OCI-LY7 (cell line): ENCODE data around the gene ETV7. TPM values are rescaled to one million over a fixed set of nuclear protein-coding genes. Genes with fewer than 3 reads are reported as not detected.

Experiments
- BruUV-seq: library from RNA; stranded (reverse); fragments of 400-500 nt; replicated peaks from 2 replicates; lab custom pipeline; 2021; lab: Mats Ljungman, UMichigan
- CTCF ChIA-PET: fragments of 300-600 bp; sonication (Branson Sonifier 250); formaldehyde crosslinking; loops from one replicate; lab custom pipeline; 2022; ENCODE audit warnings: antibody characterized with exemption; ENCODE audit not compliant: unreplicated experiment; lab: Charles Lee
- POLR2A ChIA-PET: fragments of 300-600 bp; sonication (Branson Sonifier 250); formaldehyde crosslinking; loops from one replicate; lab custom pipeline; 2022; ENCODE audit warnings: antibody characterized with exemption; lab: Charles Lee
- DNase-seq: peaks from one replicate; pipeline ENCODE4 v3.0.0-alpha.2; 2015; ENCODE audit warnings: low spot score
- H2AFZ ChIP-seq: fragments of 200-600 bp; sonication (generic), shearing (Covaris generic); 2 replicates; pipeline ENCODE4 v1.6.1; 2014; ENCODE audit warnings: mild to moderate bottlenecking, antibody characterized with exemption, low read length, moderate library complexity
- H3K27ac ChIP-seq: fragments of 200-600 bp; sonication (generic); 2 replicates; pipeline ENCODE4 v1.5.1; 2014; ENCODE audit warnings: mixed run types, low read depth, mild to moderate bottlenecking, moderate library complexity, low read length, inconsistent platforms; ENCODE audit not compliant: poor library complexity, severe bottlenecking
- H3K36me3 ChIP-seq: fragments of 200-600 bp; sonication (generic); 2 replicates; pipeline ENCODE4 v1.6.1; 2014; ENCODE audit warnings: mild to moderate bottlenecking, antibody characterized with exemption, low read length, moderate library complexity, mixed read lengths; ENCODE audit not compliant: insufficient read depth
- H3K4me1 ChIP-seq: fragments of 200-600 bp; sonication (generic); 2 replicates; pipeline ENCODE4 v1.5.1; 2014; ENCODE audit warnings: mild to moderate bottlenecking, low read length; ENCODE audit not compliant: insufficient read depth, poor library complexity, severe bottlenecking
- H3K4me2 ChIP-seq: fragments of 200-600 bp; sonication (generic); 2 replicates; pipeline ENCODE4 v1.6.1; 2014; ENCODE audit warnings: mild to moderate bottlenecking, low read length
- H3K4me3 ChIP-seq: fragments of 200-600 bp; sonication (generic); 2 replicates; pipeline ENCODE4 v1.5.1; 2014; ENCODE audit warnings: mild to moderate bottlenecking, low read depth, low read length; ENCODE audit not compliant: poor library complexity, severe bottlenecking
- H3K79me2 ChIP-seq: fragments of 200-600 bp; sonication (generic); 2 replicates; pipeline ENCODE4 v1.6.1; 2016; ENCODE audit warnings: low read depth, mild to moderate bottlenecking, low read length, moderate library complexity, mixed read lengths; ENCODE audit not compliant: insufficient read depth
- H3K9me2 ChIP-seq: fragments of 200-600 bp; sonication (generic); 2 replicates; pipeline ENCODE4 v1.6.1; 2016; ENCODE audit warnings: mild to moderate bottlenecking, low read length, mixed read lengths; ENCODE audit not compliant: insufficient read depth
- H3K9me3 ChIP-seq: fragments of 200-600 bp; sonication (generic); 2 replicates; pipeline ENCODE4 v1.6.1; 2014; ENCODE audit warnings: mild to moderate bottlenecking, mixed run types, low read length, mixed read lengths
- H4K20me1 ChIP-seq: fragments of 200-600 bp; sonication (generic); 2 replicates; pipeline ENCODE4 v1.6.1; 2014; ENCODE audit warnings: mild to moderate bottlenecking, antibody characterized with exemption, low read length, moderate library complexity, mixed read lengths; ENCODE audit not compliant: insufficient read depth
- CTCF ChIP-seq: fragments of 200-600 bp; sonication (generic); conservative IDR thresholded peaks from 2 replicates; pipeline ENCODE4 v1.5.1; 2014; ENCODE audit warnings: mild to moderate bottlenecking, antibody characterized with exemption, low read length, moderate library complexity, mixed read lengths
- EZH2phosphoT487 ChIP-seq: fragments of 200-600 bp; sonication (generic); IDR thresholded peaks from 2 replicates; pipeline ENCODE4 v1.6.1; 2018; ENCODE audit warnings: low read depth, borderline replicate concordance, mild to moderate bottlenecking, mixed run types, antibody characterized with exemption, low read length, moderate library complexity, mixed read lengths
- intact Hi-C: fragments of 100-400 bp; cut with micrococcal nuclease; formaldehyde crosslinking; loops from one replicate; pipeline ENCODE4 v1.10.0; 2022; ENCODE audit not compliant: unreplicated experiment
- total RNA-seq, 2 experiments: library from RNA; depleted of rRNA in 1 of 2; stranded (reverse); fragments of >200 nt in 1 of 2; shearing (Covaris generic) in 1 of 2; gene quantifications; 2 replicates each; pipeline ENCODE4 v1.2.3, GENCODE V29; 2014 to 2022

Gene ETV7
- total RNA-seq, 2 experiments from 2014 or later: not detected

GRCh38 chr6:36386495-36387439, 702 bp downstream of the ETV7 start:
- CTCF ChIA-PET: no interaction called here
- no TSS peak for BruUV-seq

GRCh38 chr6:36384095-36384494, 3.4 kb downstream of the ETV7 start:
- Histone ChIP-seq H3K4me2 (no peak overlapping the region), H3K36me3 (no peaks in the 10 kb centered on the region), H4K20me1 (no peaks in the 10 kb centered on the region), H3K4me3 (no peak overlapping the region), H3K4me1 (peaks cover 7% of the 10 kb centered on the region), H3K9me3 (no peaks in the 10 kb centered on the region), H3K27ac (no peak overlapping the region), H2AFZ (peak overlapping the region; percentile 52; the same call in 1 of the 2 replicates), H3K79me2 (no peaks in the 10 kb centered on the region), H3K9me2 (no peaks in the 10 kb centered on the region)
- intact Hi-C loops: no loop called here
- TF ChIP-seq EZH2phosphoT487: no peak
- no peak for TF ChIP-seq CTCF
- ChIA-PET POLR2A (no interaction called here), CTCF (no interaction called here)
- no peak for DNase-seq
- no TSS peak for BruUV-seq

More at GRCh38 chr6:36386495-36387439, 702 bp downstream of the ETV7 start:
- Histone ChIP-seq H3K27ac (no peak overlapping the region), H3K36me3 (no peaks in the 10 kb centered on the region), H3K4me3 (no peak overlapping the region), H3K9me3 (no peaks in the 10 kb centered on the region), H3K4me2 (no peak overlapping the region), H3K4me1 (peaks cover 7% of the 10 kb centered on the region), H3K9me2 (no peaks in the 10 kb centered on the region), H4K20me1 (no peaks in the 10 kb centered on the region), H3K79me2 (no peaks in the 10 kb centered on the region), H2AFZ (no peak overlapping the region)
- POLR2A ChIA-PET: no interaction called here
- intact Hi-C loops: no loop called here
- TF ChIP-seq EZH2phosphoT487 (no peak), CTCF (no peak)
- DNase-seq: no peak

GRCh38 chr6:36383606-36384005, 3.9 kb downstream of the ETV7 start:
- H3K4me3 ChIP-seq: no peak overlapping the region
- no peaks in the 10 kb centered on the region for H3K9me2 ChIP-seq
- intact Hi-C loops: no loop called here
- ChIA-PET CTCF (no interaction called here), POLR2A (interaction anchor here (0.6 kb wide), 1 partner anchor 1535 kb away, joined by 3 read pairs; no protein-coding TSS in a partner anchor)
- peak overlapping the region; percentile 52 for H2AFZ ChIP-seq
- peaks cover 7% of the 10 kb centered on the region for H3K4me1 ChIP-seq
- no peaks in the 10 kb centered on the region for H3K36me3 ChIP-seq
- no peak for DNase-seq
- no peaks in the 10 kb centered on the region for H3K79me2 ChIP-seq
- peak overlapping the region; percentile 19; the same call in 1 of the 2 replicates for H3K4me2 ChIP-seq
- no peak for TF ChIP-seq CTCF
- no peak for TF ChIP-seq EZH2phosphoT487
- no peaks in the 10 kb centered on the region for H4K20me1 ChIP-seq
- H3K9me3 ChIP-seq: no peaks in the 10 kb centered on the region
- no peak overlapping the region for H3K27ac ChIP-seq
- BruUV-seq: no TSS peak
